Activated T-helper 1 cell treated with anti-CD3 and anti-CD28 coated beads, Interleukin-12 subunit alpha, Interleukin-12 subunit beta, Interleukin-2, Interleukin-4 antibody, amounts not matched to agents 30 ng/mL and 10 ng/mL and 1 ng/mL, durations not matched to agents 14 hours and 24 hours and 36 hours (primary cell): Measurements from ENCODE around the gene PPP1R12A. TPM values are rescaled to one million over a fixed set of nuclear protein-coding genes. Genes with fewer than 3 reads are reported as not detected.
"Not testable (repeated sequence)": the region's sequence is repeated elsewhere in the genome, so short reads cannot be mapped to it uniquely, and the experiment has no call there.

Experiments
- DNase-seq: peaks from one replicate; pipeline ENCODE4 v3.0.0; 2021; ENCODE audit warnings: low spot score
- H3K27ac Mint-ChIP-seq: one replicate; pipeline ENCODE4 v1.8.0; 2021; ENCODE audit warnings: mild to moderate bottlenecking, mixed read lengths
- H3K27me3 Mint-ChIP-seq: one replicate; pipeline ENCODE4 v1.8.0; 2022; ENCODE audit warnings: mild to moderate bottlenecking, moderate library complexity, mixed read lengths; ENCODE audit not compliant: insufficient read depth
- H3K36me3 Mint-ChIP-seq: one replicate; pipeline ENCODE4 v1.8.0; 2021; ENCODE audit warnings: low read depth, mixed read lengths
- H3K4me1 Mint-ChIP-seq: one replicate; pipeline ENCODE4 v1.8.0; 2021; ENCODE audit warnings: low read depth, mixed read lengths
- H3K4me3 Mint-ChIP-seq: one replicate; pipeline ENCODE4 v1.8.0; 2021; ENCODE audit warnings: mild to moderate bottlenecking, moderate library complexity, mixed read lengths
- H3K9me3 Mint-ChIP-seq: one replicate; pipeline ENCODE4 v1.8.0; 2021; ENCODE audit warnings: mixed read lengths
- intact Hi-C: fragments of 100-400 bp; cut with micrococcal nuclease; formaldehyde crosslinking; loops from one replicate; pipeline ENCODE4 v1.15.1; 2024
- total RNA-seq: library from RNA; stranded (reverse); gene quantifications from 2 replicates; pipeline ENCODE4 v1.2.3, GENCODE V29; 2022

Gene PPP1R12A
- total RNA-seq, result 85.0 and 87.1 TPM in 2 replicates

GRCh38 chr12:79935021-79935623 lies at the start of gene PPP1R12A:
TSS of gene PPP1R12A (minus strand) at chr12:79935097. CDS start at chr12:79934931, 166 bp downstream.
- no peaks in the 10 kb centered on the region for H3K27me3 Mint-ChIP-seq
- H3K36me3 Mint-ChIP-seq, result peaks cover 10% of the 10 kb centered on the region
- peaks cover 44% of the 10 kb centered on the region for H3K4me1 Mint-ChIP-seq
- no peaks in the 10 kb centered on the region for H3K9me3 Mint-ChIP-seq
- peak within 1 kb of the TSS; percentile 88 for H3K27ac Mint-ChIP-seq
- intact Hi-C loops, result loop anchor here (1.0 to 5.0 kb wide), 5 partner anchors 8 to 251 kb away; no protein-coding TSS in a partner anchor
- peak; percentile 94 for DNase-seq
- H3K4me3 Mint-ChIP-seq, result peak within 1 kb of the TSS; percentile 96

DNA sequence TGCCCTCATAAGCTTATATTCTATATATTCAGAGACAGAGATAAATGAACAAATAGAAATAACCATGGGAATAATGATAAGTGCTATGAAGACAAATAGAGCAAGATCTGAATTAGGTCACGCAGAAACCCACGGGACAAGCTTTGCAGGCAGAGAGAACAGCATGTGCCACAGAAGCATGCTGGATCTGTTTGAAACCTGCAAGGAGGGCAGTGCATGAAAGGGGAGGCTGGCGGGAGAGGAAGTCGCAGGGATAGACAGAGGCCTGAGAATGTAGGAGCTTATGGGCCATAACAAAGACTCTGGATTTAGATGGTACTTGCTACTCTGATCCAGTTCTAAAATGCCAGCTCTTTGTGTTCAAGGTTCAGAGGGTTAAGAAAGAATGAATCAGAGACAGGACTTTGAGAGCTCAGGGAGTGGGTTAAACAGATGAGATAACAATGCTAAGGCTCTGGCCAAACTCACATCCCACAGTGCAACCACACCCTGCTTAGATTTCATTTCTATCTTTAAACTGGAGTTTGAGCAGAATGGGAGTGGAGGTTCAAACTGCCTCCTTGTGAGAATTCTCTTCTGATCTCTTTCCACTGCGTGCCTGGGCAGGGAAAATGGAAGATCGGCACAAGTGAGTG lies 49.2 kb upstream of the PPP1R12A start:
- H3K4me3 Mint-ChIP-seq, result no peak overlapping the region
- H3K27ac Mint-ChIP-seq, result no peak overlapping the region
- intact Hi-C loops, result no loop called here
- no peaks in the 10 kb centered on the region for H3K9me3 Mint-ChIP-seq
- no peaks in the 10 kb centered on the region for H3K4me1 Mint-ChIP-seq
- peaks cover 11% of the 10 kb centered on the region for H3K27me3 Mint-ChIP-seq
- DNase-seq, result no peak
- no peaks in the 10 kb centered on the region for H3K36me3 Mint-ChIP-seq

DNA sequence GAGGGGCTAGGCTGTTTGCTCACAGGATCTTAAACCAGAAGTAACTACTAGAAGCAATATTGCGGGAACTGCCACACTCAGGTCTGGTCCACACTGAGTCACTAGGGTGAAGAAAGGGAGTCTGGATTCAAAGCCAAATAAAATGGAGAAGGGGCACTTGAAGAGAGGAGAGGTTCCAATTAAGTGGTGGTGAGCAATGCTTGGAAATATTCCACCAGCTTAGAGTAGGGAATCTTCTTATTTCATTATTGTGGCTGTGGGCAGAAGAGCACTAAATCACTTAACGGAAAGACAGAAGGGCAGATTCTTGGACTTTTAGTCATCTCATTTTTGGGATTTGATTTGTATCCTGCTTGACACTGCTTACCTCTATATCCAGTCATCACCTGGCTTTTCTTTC lies 48.6 kb upstream of the PPP1R12A start:
- intact Hi-C loops, result no loop called here
- Mint-ChIP-seq H3K9me3 (no peaks in the 10 kb centered on the region), H3K4me1 (no peaks in the 10 kb centered on the region), H3K4me3 (no peak overlapping the region), H3K27me3 (peaks cover 13% of the 10 kb centered on the region), H3K36me3 (no peaks in the 10 kb centered on the region), H3K27ac (no peak overlapping the region)
- no peak for DNase-seq

DNA sequence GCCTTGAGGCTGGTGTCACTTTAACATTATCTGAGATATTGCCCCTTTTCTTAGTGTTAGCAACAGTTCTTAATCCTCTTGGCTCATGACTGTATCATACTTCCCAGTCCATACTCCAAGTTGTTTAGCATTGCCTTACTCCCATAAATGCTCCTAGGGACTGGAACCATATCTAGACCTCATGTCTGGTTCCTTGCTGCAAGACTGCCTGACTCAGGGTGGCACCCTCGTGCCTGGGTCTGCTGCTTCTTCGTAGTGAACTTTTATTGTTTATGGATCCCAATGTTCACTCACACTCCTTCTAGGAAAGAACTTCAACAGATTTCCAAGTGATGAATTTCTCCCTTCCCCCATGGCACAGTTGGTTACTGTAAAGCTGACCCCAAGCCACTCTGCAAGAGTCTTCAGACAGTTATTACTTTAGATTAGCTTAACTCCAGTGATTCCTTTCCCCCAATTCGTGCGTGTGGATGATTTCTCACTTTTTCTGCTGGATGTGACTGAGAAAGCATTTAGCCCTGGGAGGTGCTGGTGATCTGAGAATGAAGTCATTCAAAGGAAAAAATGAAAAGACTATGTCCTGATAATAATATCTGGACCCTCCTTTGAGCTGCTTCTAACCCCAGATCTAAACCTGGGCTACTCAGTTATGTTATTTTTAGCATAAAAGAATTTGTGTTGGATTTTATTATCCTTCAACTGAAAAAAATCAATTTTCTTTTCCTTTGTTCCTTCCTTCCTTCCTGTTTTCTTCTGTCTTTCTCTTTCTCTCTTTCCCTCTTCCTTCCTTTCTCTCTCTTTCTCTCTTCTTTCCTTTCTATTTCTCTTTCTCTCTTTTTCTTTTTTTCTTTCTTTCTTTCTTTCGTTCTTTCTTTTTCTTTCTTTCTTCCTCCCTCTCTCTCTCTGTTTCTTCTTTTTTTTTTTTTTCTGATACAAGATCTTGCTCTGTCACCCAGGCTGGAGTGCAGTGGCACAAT lies 47.5 kb upstream of the PPP1R12A start:
- H3K36me3 Mint-ChIP-seq, result no peaks in the 10 kb centered on the region
- H3K9me3 Mint-ChIP-seq, result no peaks in the 10 kb centered on the region
- no peak overlapping the region for H3K27ac Mint-ChIP-seq
- no peak overlapping the region for H3K4me3 Mint-ChIP-seq
- peaks cover 13% of the 10 kb centered on the region for H3K27me3 Mint-ChIP-seq
- no peaks in the 10 kb centered on the region for H3K4me1 Mint-ChIP-seq
- no peak for DNase-seq
- intact Hi-C loops, result no loop called here

GRCh38 chr12:79978692-79979091 lies 43.8 kb upstream of the PPP1R12A start:
- H3K27ac Mint-ChIP-seq, result no peak overlapping the region
- no peak overlapping the region for H3K4me3 Mint-ChIP-seq
- no peak for DNase-seq
- peaks cover 5% of the 10 kb centered on the region for H3K27me3 Mint-ChIP-seq
- H3K4me1 Mint-ChIP-seq, result no peaks in the 10 kb centered on the region
- H3K36me3 Mint-ChIP-seq, result no peaks in the 10 kb centered on the region
- H3K9me3 Mint-ChIP-seq, result no peaks in the 10 kb centered on the region
- intact Hi-C loops, result no loop called here

DNA sequence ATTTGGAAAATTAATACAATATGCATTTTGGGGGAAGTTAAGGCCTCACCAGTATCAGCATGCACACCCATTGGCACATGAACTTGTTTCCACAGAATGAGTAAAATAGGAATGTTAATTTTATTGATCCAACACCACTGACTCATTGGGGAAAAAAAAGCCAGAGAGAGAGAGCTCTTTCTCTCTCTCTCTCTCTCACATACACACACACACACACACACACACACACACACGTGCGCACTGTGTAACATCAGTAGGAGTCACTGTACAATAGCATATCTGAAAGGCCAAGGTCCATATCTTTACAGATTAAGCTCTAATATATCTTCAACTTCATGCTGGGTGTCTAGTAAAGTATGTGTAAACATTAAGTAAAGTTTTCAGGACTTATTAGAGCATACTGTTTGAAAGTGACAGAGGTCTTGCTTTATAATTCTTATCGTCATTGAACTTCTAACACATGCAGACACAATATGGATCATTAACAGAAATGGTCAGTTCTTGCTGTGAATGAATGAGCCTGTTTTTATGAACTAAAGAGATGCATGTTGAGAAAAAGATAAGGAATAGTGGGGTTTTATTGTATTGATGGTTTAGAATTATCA lies 43.1 kb upstream of the PPP1R12A start:
- DNase-seq, intact Hi-C loops, H3K27ac Mint-ChIP-seq, H3K4me1 Mint-ChIP-seq, H3K9me3 Mint-ChIP-seq, H3K4me3 Mint-ChIP-seq, H3K36me3 Mint-ChIP-seq, H3K27me3 Mint-ChIP-seq: not testable (repeated sequence)

GRCh38 chr12:79975143-79975542 lies 40.2 kb upstream of the PPP1R12A start:
- intact Hi-C loops, result no loop called here
- Mint-ChIP-seq H3K36me3 (no peaks in the 10 kb centered on the region), H3K27ac (no peak overlapping the region)

DNA sequence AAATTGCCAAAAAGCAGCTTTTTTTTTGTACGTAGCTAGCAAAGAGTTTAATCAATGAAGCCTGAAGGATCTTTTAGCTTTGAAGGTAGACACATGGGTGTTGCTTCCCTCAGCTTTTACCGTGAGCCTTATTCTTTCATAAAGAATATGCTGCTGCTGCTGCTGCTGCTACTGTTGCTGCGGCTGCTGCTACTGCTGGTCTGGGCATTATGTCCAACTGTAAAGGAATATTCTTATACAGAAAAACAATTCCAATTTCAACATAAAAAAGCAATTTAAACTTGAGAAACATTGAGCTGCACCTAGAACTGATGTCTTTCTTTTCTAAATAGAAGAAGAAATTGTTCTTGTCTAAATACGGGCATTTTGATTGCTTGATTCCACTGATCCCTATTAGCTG lies 38.9 kb upstream of the PPP1R12A start:
- H3K27me3 Mint-ChIP-seq, result peaks cover 8% of the 10 kb centered on the region
- H3K9me3 Mint-ChIP-seq, result no peaks in the 10 kb centered on the region
- intact Hi-C loops, result no loop called here
- DNase-seq, result no peak
- H3K4me3 Mint-ChIP-seq, result no peak overlapping the region
- no peaks in the 10 kb centered on the region for H3K4me1 Mint-ChIP-seq
- no peaks in the 10 kb centered on the region for H3K36me3 Mint-ChIP-seq
- H3K27ac Mint-ChIP-seq, result no peak overlapping the region

More at GRCh38 chr12:79975143-79975542, 40.2 kb upstream of the PPP1R12A start:
- Mint-ChIP-seq H3K9me3 (no peaks in the 10 kb centered on the region), H3K4me3 (no peak overlapping the region), H3K4me1 (no peaks in the 10 kb centered on the region), H3K27me3 (peaks cover 5% of the 10 kb centered on the region)
- DNase-seq, result no peak

DNA sequence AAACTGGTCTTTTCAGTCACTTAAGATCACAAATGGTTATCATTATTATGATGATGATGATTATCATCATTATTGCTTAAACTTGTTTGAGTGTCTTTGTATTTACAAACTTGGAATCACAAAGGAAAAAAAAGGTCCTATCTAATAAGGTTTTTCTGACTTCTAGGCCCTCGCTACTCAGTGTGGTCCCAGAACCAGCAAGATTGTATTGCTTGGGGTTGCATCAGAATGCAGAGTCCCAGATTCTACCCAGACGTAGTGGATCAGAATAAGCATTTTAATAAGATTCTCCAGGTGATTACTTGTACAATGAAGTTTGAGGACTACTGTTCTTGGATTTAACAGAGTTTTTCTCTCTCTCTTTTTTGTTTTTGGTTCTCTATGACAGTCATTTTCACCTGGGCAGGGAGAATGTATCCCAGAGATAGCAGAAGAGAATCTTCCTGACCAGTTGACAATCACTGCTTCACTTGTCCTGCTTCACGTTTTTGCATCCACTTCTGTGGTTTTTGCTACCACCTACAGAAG lies 29.3 kb upstream of the PPP1R12A start:
- Mint-ChIP-seq H3K27ac (no peak overlapping the region), H3K27me3 (peaks cover 7% of the 10 kb centered on the region), H3K9me3 (no peaks in the 10 kb centered on the region), H3K36me3 (no peaks in the 10 kb centered on the region), H3K4me1 (no peaks in the 10 kb centered on the region), H3K4me3 (no peak overlapping the region)
- no peak for DNase-seq
- intact Hi-C loops, result no loop called here

GRCh38 chr12:79961411-79961810 lies 26.5 kb upstream of the PPP1R12A start:
- intact Hi-C loops, result no loop called here
- no peak for DNase-seq
- H3K27ac Mint-ChIP-seq, result no peak overlapping the region
- no peaks in the 10 kb centered on the region for H3K4me1 Mint-ChIP-seq
- no peak overlapping the region for H3K4me3 Mint-ChIP-seq
- no peaks in the 10 kb centered on the region for H3K9me3 Mint-ChIP-seq
- peaks cover 6% of the 10 kb centered on the region for H3K27me3 Mint-ChIP-seq
- H3K36me3 Mint-ChIP-seq, result no peaks in the 10 kb centered on the region

GRCh38 chr12:79959484-79959883 lies 24.6 kb upstream of the PPP1R12A start:
- Mint-ChIP-seq H3K27ac (no peak overlapping the region), H3K4me1 (no peaks in the 10 kb centered on the region), H3K9me3 (peaks cover 11% of the 10 kb centered on the region), H3K27me3 (peaks cover 13% of the 10 kb centered on the region), H3K36me3 (peaks cover 3% of the 10 kb centered on the region), H3K4me3 (no peak overlapping the region)
- DNase-seq, result no peak
- intact Hi-C loops, result no loop called here

- Mint-ChIP-seq H3K4me3 (no peak overlapping the region), H3K36me3 (peaks cover 3% of the 10 kb centered on the region)
- intact Hi-C loops, result no loop called here
Observed at GRCh38 chr12:79956896-79957295, 22.0 kb upstream of the PPP1R12A start.

More at GRCh38 chr12:79956896-79957295, 22.0 kb upstream of the PPP1R12A start:
- no peak for DNase-seq
- Mint-ChIP-seq H3K9me3 (peaks cover 16% of the 10 kb centered on the region), H3K27me3 (peaks cover 23% of the 10 kb centered on the region), H3K27ac (no peak overlapping the region), H3K4me1 (peaks cover 12% of the 10 kb centered on the region)
